ENCODE measurements around the gene TP73.

DNA sequence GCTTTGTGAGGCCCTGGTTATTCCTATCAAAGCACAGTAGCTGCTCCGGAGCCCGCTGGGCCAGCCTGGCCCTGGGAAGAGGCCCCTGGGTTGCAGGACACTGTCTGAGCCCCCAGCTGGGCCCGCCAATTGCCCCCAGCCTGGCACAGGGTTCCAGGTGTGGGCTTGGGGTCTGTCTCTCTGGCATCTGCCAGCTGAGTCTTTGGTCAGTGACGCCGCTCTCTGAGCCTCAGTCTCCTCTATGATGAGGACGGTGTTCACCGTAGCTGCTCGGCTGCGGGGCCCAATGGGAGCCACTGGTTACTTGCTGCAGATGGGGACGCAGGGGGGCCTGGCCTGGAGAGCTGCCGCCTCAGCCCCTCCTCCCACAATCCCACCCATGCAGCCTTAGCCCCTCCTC lies 41.0 kb downstream of the TP73 start:
- TF ChIP-seq, protein P1, sequence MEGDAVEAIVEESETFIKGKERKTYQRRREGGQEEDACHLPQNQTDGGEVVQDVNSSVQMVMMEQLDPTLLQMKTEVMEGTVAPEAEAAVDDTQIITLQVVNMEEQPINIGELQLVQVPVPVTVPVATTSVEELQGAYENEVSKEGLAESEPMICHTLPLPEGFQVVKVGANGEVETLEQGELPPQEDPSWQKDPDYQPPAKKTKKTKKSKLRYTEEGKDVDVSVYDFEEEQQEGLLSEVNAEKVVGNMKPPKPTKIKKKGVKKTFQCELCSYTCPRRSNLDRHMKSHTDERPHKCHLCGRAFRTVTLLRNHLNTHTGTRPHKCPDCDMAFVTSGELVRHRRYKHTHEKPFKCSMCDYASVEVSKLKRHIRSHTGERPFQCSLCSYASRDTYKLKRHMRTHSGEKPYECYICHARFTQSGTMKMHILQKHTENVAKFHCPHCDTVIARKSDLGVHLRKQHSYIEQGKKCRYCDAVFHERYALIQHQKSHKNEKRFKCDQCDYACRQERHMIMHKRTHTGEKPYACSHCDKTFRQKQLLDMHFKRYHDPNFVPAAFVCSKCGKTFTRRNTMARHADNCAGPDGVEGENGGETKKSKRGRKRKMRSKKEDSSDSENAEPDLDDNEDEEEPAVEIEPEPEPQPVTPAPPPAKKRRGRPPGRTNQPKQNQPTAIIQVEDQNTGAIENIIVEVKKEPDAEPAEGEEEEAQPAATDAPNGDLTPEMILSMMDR (IDR thresholded peaks at IDR 0.05): no peak
- TF ChIP-seq POLR2A (IDR thresholded peaks at IDR 0.05): no peak

All from heart left ventricle (tissue), 13 donors.